ENCODE results near the gene SORCS3. TPM values are rescaled to one million over a fixed set of nuclear protein-coding genes. Genes with fewer than 3 reads are reported as not detected.

The SORCS3 gene
- total and polyA plus RNA-seq, 2 experiments from 2014 or later: not detected

GRCh38 chr10:104658067-104658466 lies 17.0 kb downstream of the SORCS3 start:
- Histone ChIP-seq H3F3A (ENCODE audit: insufficient read depth) (no peaks in the 10 kb centered on the region), H3K27ac (no peak overlapping the region)

GRCh38 chr10:104659809-104660208 lies 18.7 kb downstream of the SORCS3 start:
- DNase-seq: no peak
- TF ChIP-seq EZH2phosphoT487 (IDR thresholded peaks at IDR 0.05; ENCODE audit: insufficient read depth, low read depth) (no peak), EZH2 (IDR thresholded peaks at IDR 0.05; ENCODE audit: insufficient read depth, poor library complexity, severe bottlenecking) (no peak)
- Histone ChIP-seq H3K27me3 (replicated peaks; ENCODE audit: insufficient read depth) (no peaks in the 10 kb centered on the region), H4K20me1 (ENCODE audit: insufficient read depth) (no peaks in the 10 kb centered on the region), H3K36me3 (ENCODE audit: low read depth) (no peaks in the 10 kb centered on the region), H3K9me2 (ENCODE audit: insufficient read depth) (no peaks in the 10 kb centered on the region), H3K27ac (no peak overlapping the region), H3K79me2 (ENCODE audit: insufficient read depth) (no peaks in the 10 kb centered on the region), H3K4me1 (ENCODE audit: insufficient read depth) (no peaks in the 10 kb centered on the region), H3F3A (ENCODE audit: insufficient read depth) (no peaks in the 10 kb centered on the region), H2AFZ (no peak overlapping the region), H3K4me2 (ENCODE audit: unreplicated experiment) (no peak overlapping the region), H3K9me3 (ENCODE audit: low read depth) (no peaks in the 10 kb centered on the region), H3K4me3 (no peak overlapping the region), H3K9ac (no peak overlapping the region)
- 50 to 59% methylated on average over 4 of the region's 4 CpGs for WGBS, 2 experiments (ENCODE audit: low coverage in 1 of 2, low lambda C conversion rate in 2 of 2, missing lambda C conversion rate in 2 of 2)
- in situ Hi-C loops (cut with MboI): no loop called here

More at GRCh38 chr10:104658067-104658466, 17.0 kb downstream of the SORCS3 start:
- Histone ChIP-seq H3K4me3 (no peak overlapping the region), H3K4me2 (ENCODE audit: unreplicated experiment) (no peak overlapping the region), H3K9me3 (ENCODE audit: low read depth) (no peaks in the 10 kb centered on the region), H2AFZ (no peak overlapping the region), H3K27me3 (replicated peaks; ENCODE audit: insufficient read depth) (no peaks in the 10 kb centered on the region), H3K79me2 (ENCODE audit: insufficient read depth) (no peaks in the 10 kb centered on the region), H4K20me1 (ENCODE audit: insufficient read depth) (no peaks in the 10 kb centered on the region), H3K9ac (no peak overlapping the region), H3K9me2 (ENCODE audit: insufficient read depth) (no peaks in the 10 kb centered on the region), H3K36me3 (ENCODE audit: low read depth) (no peaks in the 10 kb centered on the region), H3K4me1 (ENCODE audit: insufficient read depth) (no peaks in the 10 kb centered on the region)
- whole genome bisulfite sequencing, 2 experiments (ENCODE audit: low coverage in 1 of 2, low lambda C conversion rate in 2 of 2, missing lambda C conversion rate in 2 of 2): 4% methylated on average over 1 of the region's 1 CpG
- no peak for DNase-seq
- in situ Hi-C loops (cut with MboI): no loop called here
- no peak for TF ChIP-seq EZH2 (IDR thresholded peaks at IDR 0.05; ENCODE audit: insufficient read depth, poor library complexity, severe bottlenecking)
- no peak for TF ChIP-seq EZH2phosphoT487 (IDR thresholded peaks at IDR 0.05; ENCODE audit: insufficient read depth, low read depth)

- in situ Hi-C loops (cut with MboI): no loop called here
- TF ChIP-seq EZH2phosphoT487 (IDR thresholded peaks at IDR 0.05; ENCODE audit: insufficient read depth, low read depth): no peak
- TF ChIP-seq EZH2 (IDR thresholded peaks at IDR 0.05; ENCODE audit: insufficient read depth, poor library complexity, severe bottlenecking): no peak
Measured at GRCh38 chr10:104663076-104663475, 22.0 kb downstream of the SORCS3 start.

GRCh38 chr10:104663563-104663962 lies 22.5 kb downstream of the SORCS3 start:
- Histone ChIP-seq H3K36me3 (ENCODE audit: low read depth) (no peaks in the 10 kb centered on the region), H3K9me2 (ENCODE audit: insufficient read depth) (no peaks in the 10 kb centered on the region), H3K9ac (no peak overlapping the region), H3K4me2 (ENCODE audit: unreplicated experiment) (no peak overlapping the region), H3K79me2 (ENCODE audit: insufficient read depth) (no peaks in the 10 kb centered on the region), H3K27ac (no peak overlapping the region), H3F3A (ENCODE audit: insufficient read depth) (no peaks in the 10 kb centered on the region), H3K27me3 (replicated peaks; ENCODE audit: insufficient read depth) (no peaks in the 10 kb centered on the region), H2AFZ (no peak overlapping the region), H3K4me3 (no peak overlapping the region), H3K4me1 (ENCODE audit: insufficient read depth) (no peaks in the 10 kb centered on the region), H3K9me3 (ENCODE audit: low read depth) (no peaks in the 10 kb centered on the region), H4K20me1 (ENCODE audit: insufficient read depth) (no peaks in the 10 kb centered on the region)
- no peak for TF ChIP-seq EZH2 (IDR thresholded peaks at IDR 0.05; ENCODE audit: insufficient read depth, poor library complexity, severe bottlenecking)
- TF ChIP-seq EZH2phosphoT487 (IDR thresholded peaks at IDR 0.05; ENCODE audit: insufficient read depth, low read depth): no peak
- DNase-seq: no peak
- WGBS, 2 experiments (ENCODE audit: low coverage in 1 of 2, low lambda C conversion rate in 2 of 2, missing lambda C conversion rate in 2 of 2): 31 to 37% methylated on average over 3 of the region's 3 CpGs
- in situ Hi-C loops (cut with MboI): no loop called here

More at GRCh38 chr10:104663076-104663475, 22.0 kb downstream of the SORCS3 start:
- no peak for DNase-seq
- H3K9me2 ChIP-seq (ENCODE audit: insufficient read depth): no peaks in the 10 kb centered on the region
- no peaks in the 10 kb centered on the region for H3K36me3 ChIP-seq (ENCODE audit: low read depth)
- no peaks in the 10 kb centered on the region for H3K27me3 ChIP-seq (replicated peaks; ENCODE audit: insufficient read depth)
- H4K20me1 ChIP-seq (ENCODE audit: insufficient read depth): no peaks in the 10 kb centered on the region
- no peak overlapping the region for H3K4me2 ChIP-seq (ENCODE audit: unreplicated experiment)
- H3K27ac ChIP-seq: no peak overlapping the region
- H3K9me3 ChIP-seq (ENCODE audit: low read depth): no peaks in the 10 kb centered on the region
- no peaks in the 10 kb centered on the region for H3K4me1 ChIP-seq (ENCODE audit: insufficient read depth)
- 55 to 61% methylated on average over 5 of the region's 5 CpGs for WGBS, 2 experiments (ENCODE audit: low coverage in 1 of 2, low lambda C conversion rate in 2 of 2, missing lambda C conversion rate in 2 of 2)
- no peak overlapping the region for H3K9ac ChIP-seq
- H3K4me3 ChIP-seq: no peak overlapping the region
- H3F3A ChIP-seq (ENCODE audit: insufficient read depth): no peaks in the 10 kb centered on the region
- H2AFZ ChIP-seq: no peak overlapping the region
- H3K79me2 ChIP-seq (ENCODE audit: insufficient read depth): no peaks in the 10 kb centered on the region

DNA sequence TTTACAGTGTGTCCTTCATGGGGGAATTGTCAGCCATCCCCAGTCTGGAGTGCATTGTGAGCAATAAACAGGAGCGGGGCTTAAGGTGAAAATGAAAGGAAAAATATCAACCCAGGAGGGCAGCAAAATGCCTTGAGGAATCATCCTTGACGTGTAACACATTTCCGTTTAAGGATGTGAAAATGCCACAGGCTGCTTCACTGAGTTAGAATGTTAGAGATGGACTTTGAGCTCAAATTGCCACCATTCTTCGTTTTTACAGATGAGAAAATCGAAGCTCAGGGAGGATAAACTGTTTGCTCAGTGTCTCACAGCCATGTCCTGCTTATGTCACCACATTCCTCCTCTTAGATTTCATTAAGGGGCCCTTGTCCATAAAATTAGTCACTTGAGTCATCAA lies 23.1 kb downstream of the SORCS3 start:
- Histone ChIP-seq H4K20me1 (ENCODE audit: insufficient read depth) (no peaks in the 10 kb centered on the region), H3K36me3 (ENCODE audit: low read depth) (no peaks in the 10 kb centered on the region), H3K4me1 (ENCODE audit: insufficient read depth) (no peaks in the 10 kb centered on the region), H2AFZ (no peak overlapping the region), H3K9me3 (ENCODE audit: low read depth) (no peaks in the 10 kb centered on the region), H3K9ac (no peak overlapping the region), H3K27me3 (replicated peaks; ENCODE audit: insufficient read depth) (no peaks in the 10 kb centered on the region), H3K4me3 (no peak overlapping the region), H3F3A (ENCODE audit: insufficient read depth) (no peaks in the 10 kb centered on the region), H3K9me2 (ENCODE audit: insufficient read depth) (no peaks in the 10 kb centered on the region), H3K27ac (no peak overlapping the region), H3K4me2 (ENCODE audit: unreplicated experiment) (no peak overlapping the region), H3K79me2 (ENCODE audit: insufficient read depth) (no peaks in the 10 kb centered on the region)
- TF ChIP-seq EZH2 (IDR thresholded peaks at IDR 0.05; ENCODE audit: insufficient read depth, poor library complexity, severe bottlenecking) (no peak), EZH2phosphoT487 (IDR thresholded peaks at IDR 0.05; ENCODE audit: insufficient read depth, low read depth) (no peak)
- in situ Hi-C loops (cut with MboI): no loop called here
- 37 to 40% methylated on average over 5 of the region's 5 CpGs for WGBS, 2 experiments (ENCODE audit: low coverage in 1 of 2, low lambda C conversion rate in 2 of 2, missing lambda C conversion rate in 2 of 2)
- no peak for DNase-seq
